H1 (cell line): ENCODE data around the gene PTDSS2. TPM values are rescaled to one million over a fixed set of nuclear protein-coding genes. Genes with fewer than 3 reads are reported as not detected.
"Not testable (repeated sequence)": the region's sequence is repeated elsewhere in the genome, so short reads cannot be mapped to it uniquely, and the experiment has no call there.

ENCODE experiments used
- CTCF ChIA-PET: fragments of 300-600 bp; sonication (Branson Sonifier 250); formaldehyde crosslinking; loops from one replicate; lab custom pipeline; 2021; ENCODE audit not compliant: partially characterized antibody; lab: Charles Lee
- POLR2A ChIA-PET: fragments of 300-600 bp; sonication (Branson Sonifier 250); formaldehyde crosslinking; loops from one replicate; lab custom pipeline; 2021; ENCODE audit warnings: inconsistent platforms; ENCODE audit not compliant: partially characterized antibody; lab: Charles Lee
- DNase-seq, 2 experiments: peaks; one replicate each; pipeline versions ENCODE4 v3.0.0 to v3.0.0-alpha.2; 2010 to 2022; ENCODE audit warnings: low spot score in 2 of 2, low read depth in 1 of 2, mixed read lengths in 1 of 2
- FAIRE-seq: peaks from 2 replicates; lab custom pipeline; 2011; peaks lifted over from hg19 to GRCh38; lab: Jason Lieb, UNC
- H2AFZ ChIP-seq: 2 replicates; pipeline ENCODE4 v1.8.1; 2012; ENCODE audit warnings: low read length, inconsistent platforms
- H2AK5ac ChIP-seq: 2 replicates; pipeline ENCODE4 v1.6.1; 2013; ENCODE audit warnings: low read depth, low read length
- H2BK120ac ChIP-seq: replicated peaks from 2 replicates; pipeline ENCODE3; 2013; ENCODE audit warnings: low read depth, low read length, inconsistent platforms
- H2BK12ac ChIP-seq: 2 replicates; pipeline ENCODE4 v1.6.1; 2013; ENCODE audit warnings: low read depth, low read length
- H2BK15ac ChIP-seq: 2 replicates; pipeline ENCODE4 v1.6.1; 2013; ENCODE audit warnings: low read length
- H2BK20ac ChIP-seq: 2 replicates; pipeline ENCODE4 v1.6.1; 2013; ENCODE audit warnings: low read length
- H2BK5ac ChIP-seq: 2 replicates; pipeline ENCODE4 v1.6.1; 2013; ENCODE audit warnings: low read depth, low read length
- H3K14ac ChIP-seq: 2 replicates; pipeline ENCODE4 v1.6.1; 2013; ENCODE audit warnings: inconsistent platforms; ENCODE audit not compliant: insufficient read length
- H3K18ac ChIP-seq: 2 replicates; pipeline ENCODE4 v1.6.1; 2013; ENCODE audit warnings: low read length; ENCODE audit errors: extremely low read depth
- H3K23ac ChIP-seq: 2 replicates; pipeline ENCODE4 v1.6.1; 2013; ENCODE audit warnings: inconsistent platforms; ENCODE audit not compliant: insufficient read length
- H3K23me2 ChIP-seq: 2 replicates; pipeline ENCODE4 v1.6.1; 2013; ENCODE audit warnings: low read depth, low read length
- H3K27ac ChIP-seq: 2 replicates; pipeline ENCODE4 v1.6.1; 2011; ENCODE audit warnings: low read depth, low read length, inconsistent platforms
- H3K27me3 ChIP-seq, 4 experiments: replicated peaks in 1 of 4; 1 replicate in 1 of 4; 2 replicates in 3 of 4; pipeline versions ENCODE4 v1.6.1 to v1.8.1; 2011 to 2013; ENCODE audit warnings: low read length in 3 of 4, mild to moderate bottlenecking in 3 of 4, inconsistent platforms in 2 of 4, mixed read lengths in 2 of 4, moderate library complexity in 1 of 4; ENCODE audit not compliant: control insufficient read depth in 3 of 4, insufficient read depth in 3 of 4; ENCODE audit errors: extremely low read depth in 1 of 4
- H3K36me3 ChIP-seq, 4 experiments: 2 replicates each; pipeline versions ENCODE4 v1.6.1 to v1.8.1; 2011 to 2013; ENCODE audit warnings: mild to moderate bottlenecking in 4 of 4, low read length in 3 of 4, moderate library complexity in 2 of 4, control low read depth in 1 of 4, inconsistent platforms in 1 of 4; ENCODE audit not compliant: insufficient read depth in 4 of 4, control insufficient read depth in 2 of 4
- H3K4ac ChIP-seq: replicated peaks from 2 replicates; pipeline ENCODE3; 2013; ENCODE audit warnings: low read length, low read depth, mixed read lengths, inconsistent platforms; ENCODE audit not compliant: insufficient read length
- H3K4me1 ChIP-seq, 4 experiments: replicated peaks in 1 of 4; 1 replicate in 1 of 4; 2 replicates in 3 of 4; pipeline versions ENCODE4 v1.6.1 to v1.8.1; 2011 to 2013; ENCODE audit warnings: low read length in 3 of 4, inconsistent platforms in 2 of 4, mixed read lengths in 1 of 4; ENCODE audit not compliant: insufficient read depth in 4 of 4, control insufficient read depth in 3 of 4
- H3K4me2 ChIP-seq, 2 experiments: 2 replicates each; pipeline versions ENCODE4 v1.6.1 to v1.8.1; 2011 to 2013; ENCODE audit warnings: low read depth in 2 of 2, low read length in 2 of 2, control low read depth in 1 of 2, inconsistent platforms in 1 of 2, mild to moderate bottlenecking in 1 of 2; ENCODE audit not compliant: insufficient read depth in 1 of 2
- H3K4me3 ChIP-seq, 4 experiments: fragments of 200-600, 300-600 bp in 1 of 4; sonication (generic), shearing (Covaris generic), sonication (Bioruptor Twin) in 1 of 4; 2 replicates each; pipeline versions ENCODE4 v1.5.1 to v1.8.1; 2011 to 2016; ENCODE audit warnings: low read length in 4 of 4, low read depth in 3 of 4, control low read depth in 2 of 4, inconsistent platforms in 2 of 4, mild to moderate bottlenecking in 2 of 4, mixed read lengths in 1 of 4, moderate library complexity in 1 of 4; ENCODE audit not compliant: insufficient read depth in 2 of 4; ENCODE audit errors: extremely low read depth in 1 of 4
- H3K56ac ChIP-seq: replicated peaks from 2 replicates; pipeline ENCODE3; 2013; ENCODE audit warnings: low read depth, mild to moderate bottlenecking, mixed read lengths, low read length, inconsistent platforms; ENCODE audit not compliant: insufficient read length
- H3K79me1 ChIP-seq: 2 replicates; pipeline ENCODE4 v1.6.1; 2013; ENCODE audit warnings: low read depth, low read length, control low read depth
- H3K79me2 ChIP-seq, 2 experiments: 2 replicates each; pipeline versions ENCODE4 v1.6.1 to v1.8.1; 2012 to 2013; ENCODE audit warnings: low read length in 2 of 2, mild to moderate bottlenecking in 2 of 2, inconsistent platforms in 1 of 2; ENCODE audit not compliant: insufficient read depth in 2 of 2, control insufficient read depth in 1 of 2
- H3K9ac ChIP-seq, 4 experiments: replicated peaks in 1 of 4; 1 replicate in 1 of 4; 2 replicates in 3 of 4; pipeline versions ENCODE4 v1.6.1 to v1.8.1; 2011 to 2013; ENCODE audit warnings: low read depth in 3 of 4, low read length in 3 of 4, control low read depth in 2 of 4, mild to moderate bottlenecking in 2 of 4, moderate library complexity in 2 of 4, inconsistent platforms in 1 of 4; ENCODE audit errors: extremely low read depth in 1 of 4
- H3K9me3 ChIP-seq, 2 experiments: 2 replicates each; pipeline versions ENCODE4 v1.6.1 to v1.8.1; 2012 to 2013; ENCODE audit warnings: mild to moderate bottlenecking in 2 of 2, moderate library complexity in 2 of 2, control low read depth in 1 of 2, inconsistent platforms in 1 of 2, low read depth in 1 of 2, low read length in 1 of 2, mixed read lengths in 1 of 2; ENCODE audit not compliant: insufficient read depth in 2 of 2
- H4K20me1 ChIP-seq, 2 experiments: replicated peaks in 1 of 2; 2 replicates each; pipeline versions ENCODE3 to v1.8.1; 2011 to 2013; ENCODE audit warnings: inconsistent platforms in 2 of 2, low read length in 2 of 2, mild to moderate bottlenecking in 1 of 2; ENCODE audit not compliant: insufficient read depth in 2 of 2, control insufficient read depth in 1 of 2
- H4K5ac ChIP-seq: 2 replicates; pipeline ENCODE4 v1.6.1; 2013; ENCODE audit warnings: low read length, low read depth, mixed read lengths, inconsistent platforms; ENCODE audit not compliant: insufficient read length
- H4K8ac ChIP-seq: 2 replicates; pipeline ENCODE4 v1.8.0; 2013; ENCODE audit warnings: mild to moderate bottlenecking, moderate library complexity, low read length, inconsistent platforms; ENCODE audit not compliant: insufficient read depth; ENCODE audit errors: extremely low read depth
- H4K91ac ChIP-seq: replicated peaks from 2 replicates; pipeline ENCODE3; 2013; ENCODE audit warnings: low read length, mixed read lengths, inconsistent platforms; ENCODE audit not compliant: insufficient read length
- WGBS, 2 experiments: shearing (Covaris generic) in 1 of 2; methylation state at CpG; one replicate each; pipeline versions ENCODE4 v1.1.6 to v1.1.7; 2013 to 2015; ENCODE audit warnings: low lambda C conversion rate in 2 of 2, mixed read lengths in 2 of 2, inconsistent platforms in 1 of 2, low coverage in 1 of 2, missing lambda C conversion rate in 1 of 2; ENCODE audit not compliant: insufficient replicate concordance in 2 of 2, insufficient coverage in 1 of 2, insufficient read length in 1 of 2; ENCODE audit errors: extremely low coverage in 1 of 2, missing lambda C conversion rate in 1 of 2; 5-methylcytosine and 5-hydroxymethylcytosine counted together
- polyA plus RNA-seq, 7 experiments: library from polyadenylated mRNA; depleted of rRNA in 3 of 7; stranded (reverse) in 5 of 7; unstranded in 2 of 7; fragments of >200 nt in 5 of 7; fragments of 200-250 nt in 2 of 7; gene quantifications; 1 replicate in 5 of 7; 2 replicates in 1 of 7; 4 replicates in 1 of 7; pipeline versions ENCODE4 v1.2.1 to v1.2.3, GENCODE V29; 2011 to 2013; ENCODE audit warnings: missing spikeins in 2 of 7, mixed read lengths in 2 of 7
- total RNA-seq: library from RNA; stranded (reverse); fragmentation: NEBNext Ultra II Directional; extraction: Animal tissue kit (Norgen Biotek cat#: 25700); gene quantifications from 2 replicates; pipeline ENCODE4 v1.2.1, GENCODE V29; 2021

PTDSS2 gene
- total and polyA plus RNA-seq, 2 of the 8 experiments (the other 6 are each of a cell fraction or from before 2014, with no cell fraction given), result 48.7 to 68.2 TPM

- H4K8ac ChIP-seq, H3K4ac ChIP-seq, H3K9ac ChIP-seq, H4K91ac ChIP-seq, H3K4me1 ChIP-seq, DNase-seq, H3K79me1 ChIP-seq, H4K5ac ChIP-seq, H3K27me3 ChIP-seq, H2BK12ac ChIP-seq, H2BK15ac ChIP-seq, H3K27ac ChIP-seq, H3K79me2 ChIP-seq, H3K18ac ChIP-seq, H3K4me3 ChIP-seq, H4K20me1 ChIP-seq, H3K23me2 ChIP-seq, FAIRE-seq, H2BK20ac ChIP-seq, H3K56ac ChIP-seq, H2AK5ac ChIP-seq, H2BK120ac ChIP-seq, H2AFZ ChIP-seq, H3K36me3 ChIP-seq, H3K4me2 ChIP-seq, H3K14ac ChIP-seq, H3K23ac ChIP-seq, H2BK5ac ChIP-seq: not testable (repeated sequence)
- WGBS, 2 experiments, result 94% methylated on average over 40 of the region's 43 CpGs; no CpG with 5 or more reads in 1 of the 2 experiments
- peaks cover 4 to 14% of the 10 kb centered on the region in 2 experiments; a peak in 1 of 4 replicates for H3K9me3 ChIP-seq
- ChIA-PET CTCF (interaction anchor here (0.6 to 1.7 kb wide), 7 partner anchors 16 to 211 kb away, joined by 3 to 5 read pairs (median 3); no protein-coding TSS in a partner anchor), POLR2A (interaction anchor here (1.0 to 1.3 kb wide), 3 partner anchors 13 to 149 kb away, joined by 3 to 4 read pairs (median 3); no protein-coding TSS in a partner anchor)
Observed at GRCh38 chr11:516918-517685, 67.0 kb downstream of the PTDSS2 start.
